OCI-LY7 (cell line): ENCODE measurements around the gene SCLY. TPM values are rescaled to one million over a fixed set of nuclear protein-coding genes. Genes with fewer than 3 reads are reported as not detected.

ENCODE experiments used
- BruUV-seq: library from RNA; stranded (reverse); fragments of 400-500 nt; replicated peaks from 2 replicates; lab custom pipeline; 2021; lab: Mats Ljungman, UMichigan
- CTCF ChIA-PET: fragments of 300-600 bp; sonication (Branson Sonifier 250); formaldehyde crosslinking; loops from one replicate; lab custom pipeline; 2022; ENCODE audit warnings: antibody characterized with exemption; ENCODE audit not compliant: unreplicated experiment; lab: Charles Lee
- POLR2A ChIA-PET: fragments of 300-600 bp; sonication (Branson Sonifier 250); formaldehyde crosslinking; loops from one replicate; lab custom pipeline; 2022; ENCODE audit warnings: antibody characterized with exemption; lab: Charles Lee
- DNase-seq: peaks from one replicate; pipeline ENCODE4 v3.0.0-alpha.2; 2015; ENCODE audit warnings: low spot score
- H2AFZ ChIP-seq: fragments of 200-600 bp; sonication (generic), shearing (Covaris generic); 2 replicates; pipeline ENCODE4 v1.6.1; 2014; ENCODE audit warnings: mild to moderate bottlenecking, antibody characterized with exemption, low read length, moderate library complexity
- H3K27ac ChIP-seq: fragments of 200-600 bp; sonication (generic); 2 replicates; pipeline ENCODE4 v1.5.1; 2014; ENCODE audit warnings: mixed run types, low read depth, mild to moderate bottlenecking, moderate library complexity, low read length, inconsistent platforms; ENCODE audit not compliant: poor library complexity, severe bottlenecking
- H3K36me3 ChIP-seq: fragments of 200-600 bp; sonication (generic); 2 replicates; pipeline ENCODE4 v1.6.1; 2014; ENCODE audit warnings: mild to moderate bottlenecking, antibody characterized with exemption, low read length, moderate library complexity, mixed read lengths; ENCODE audit not compliant: insufficient read depth
- H3K4me1 ChIP-seq: fragments of 200-600 bp; sonication (generic); 2 replicates; pipeline ENCODE4 v1.5.1; 2014; ENCODE audit warnings: mild to moderate bottlenecking, low read length; ENCODE audit not compliant: insufficient read depth, poor library complexity, severe bottlenecking
- H3K4me2 ChIP-seq: fragments of 200-600 bp; sonication (generic); 2 replicates; pipeline ENCODE4 v1.6.1; 2014; ENCODE audit warnings: mild to moderate bottlenecking, low read length
- H3K4me3 ChIP-seq: fragments of 200-600 bp; sonication (generic); 2 replicates; pipeline ENCODE4 v1.5.1; 2014; ENCODE audit warnings: mild to moderate bottlenecking, low read depth, low read length; ENCODE audit not compliant: poor library complexity, severe bottlenecking
- H3K79me2 ChIP-seq: fragments of 200-600 bp; sonication (generic); 2 replicates; pipeline ENCODE4 v1.6.1; 2016; ENCODE audit warnings: low read depth, mild to moderate bottlenecking, low read length, moderate library complexity, mixed read lengths; ENCODE audit not compliant: insufficient read depth
- H3K9me2 ChIP-seq: fragments of 200-600 bp; sonication (generic); 2 replicates; pipeline ENCODE4 v1.6.1; 2016; ENCODE audit warnings: mild to moderate bottlenecking, low read length, mixed read lengths; ENCODE audit not compliant: insufficient read depth
- H3K9me3 ChIP-seq: fragments of 200-600 bp; sonication (generic); 2 replicates; pipeline ENCODE4 v1.6.1; 2014; ENCODE audit warnings: mild to moderate bottlenecking, mixed run types, low read length, mixed read lengths
- H4K20me1 ChIP-seq: fragments of 200-600 bp; sonication (generic); 2 replicates; pipeline ENCODE4 v1.6.1; 2014; ENCODE audit warnings: mild to moderate bottlenecking, antibody characterized with exemption, low read length, moderate library complexity, mixed read lengths; ENCODE audit not compliant: insufficient read depth
- CTCF ChIP-seq: fragments of 200-600 bp; sonication (generic); conservative IDR thresholded peaks from 2 replicates; pipeline ENCODE4 v1.5.1; 2014; ENCODE audit warnings: mild to moderate bottlenecking, antibody characterized with exemption, low read length, moderate library complexity, mixed read lengths
- EZH2phosphoT487 ChIP-seq: fragments of 200-600 bp; sonication (generic); IDR thresholded peaks from 2 replicates; pipeline ENCODE4 v1.6.1; 2018; ENCODE audit warnings: low read depth, borderline replicate concordance, mild to moderate bottlenecking, mixed run types, antibody characterized with exemption, low read length, moderate library complexity, mixed read lengths
- intact Hi-C: fragments of 100-400 bp; cut with micrococcal nuclease; formaldehyde crosslinking; loops from one replicate; pipeline ENCODE4 v1.10.0; 2022; ENCODE audit not compliant: unreplicated experiment
- total RNA-seq, 2 experiments: library from RNA; depleted of rRNA in 1 of 2; stranded (reverse); fragments of >200 nt in 1 of 2; shearing (Covaris generic) in 1 of 2; gene quantifications; 2 replicates each; pipeline ENCODE4 v1.2.3, GENCODE V29; 2014 to 2022

Gene SCLY
- total RNA-seq, 2 experiments from 2014 or later, result 29.9 to 41.7 TPM

DNA sequence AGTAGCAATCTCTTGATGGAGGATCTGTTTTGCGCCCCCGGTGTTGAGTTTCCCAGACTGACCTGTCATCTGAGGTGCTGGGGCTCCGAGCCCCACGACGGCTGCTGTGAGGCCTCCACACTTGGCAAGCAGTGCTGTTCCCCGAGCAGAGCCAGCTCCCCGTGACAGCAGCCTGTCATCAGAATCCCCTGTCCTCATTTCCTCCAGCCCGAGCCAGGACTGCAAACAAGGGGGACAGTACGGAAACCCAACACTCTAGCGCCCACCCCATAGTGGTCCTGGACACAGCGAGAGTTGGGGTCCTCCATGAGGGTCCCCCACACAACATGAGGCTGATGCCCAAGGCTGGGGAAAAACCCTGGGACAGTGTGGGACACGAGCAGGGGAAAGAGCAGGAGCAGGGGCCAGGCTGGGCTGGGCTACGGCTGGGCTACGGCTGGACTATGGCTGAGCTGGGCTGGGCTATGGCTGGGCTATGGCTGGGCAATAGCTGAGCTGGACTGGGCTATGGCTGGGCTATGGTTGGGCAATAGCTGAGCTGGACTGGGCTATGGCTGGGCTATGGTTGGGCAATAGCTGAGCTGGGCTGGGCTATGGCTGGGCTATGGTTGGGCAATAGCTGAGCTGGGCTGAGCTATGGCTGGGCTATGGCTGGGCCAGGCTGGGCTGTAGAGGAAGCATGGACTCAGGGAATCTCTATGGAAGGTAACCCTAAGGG, 76.2 kb downstream of the SCLY start:
- H3K27ac ChIP-seq, result no peak overlapping the region
- intact Hi-C loops, result no loop called here
- TF ChIP-seq EZH2phosphoT487, result no peak
- no peak for TF ChIP-seq CTCF
- CTCF ChIA-PET, result no interaction called here
- H3K4me1 ChIP-seq, result peaks cover 16% of the 10 kb centered on the region
- POLR2A ChIA-PET, result no interaction called here
- no peak overlapping the region for H3K4me2 ChIP-seq
- BruUV-seq, result no TSS peak
- DNase-seq, result no peak
- no peaks in the 10 kb centered on the region for H3K36me3 ChIP-seq
- no peaks in the 10 kb centered on the region for H3K79me2 ChIP-seq
- H3K9me2 ChIP-seq, result no peaks in the 10 kb centered on the region
- no peaks in the 10 kb centered on the region for H3K9me3 ChIP-seq
- H2AFZ ChIP-seq, result no peak overlapping the region
- H4K20me1 ChIP-seq, result no peaks in the 10 kb centered on the region
- H3K4me3 ChIP-seq, result no peak overlapping the region

- TF ChIP-seq CTCF, result no peak
- no peak for TF ChIP-seq EZH2phosphoT487
- POLR2A ChIA-PET, result interaction anchor here (0.9 kb wide), 1 partner anchor 29 kb away, joined by 3 read pairs; no protein-coding TSS in a partner anchor
- intact Hi-C loops, result no loop called here
- peaks cover 16% of the 10 kb centered on the region for H3K4me1 ChIP-seq
- H3K79me2 ChIP-seq, result no peaks in the 10 kb centered on the region
- BruUV-seq, result no TSS peak
- no peak overlapping the region for H3K4me3 ChIP-seq
- H3K9me3 ChIP-seq, result no peaks in the 10 kb centered on the region
- CTCF ChIA-PET, result interaction anchor here (0.6 kb wide), 1 partner anchor 355 kb away, joined by 6 read pairs; no protein-coding TSS in a partner anchor
- no peaks in the 10 kb centered on the region for H3K9me2 ChIP-seq
- DNase-seq, result no peak
- no peak overlapping the region for H3K4me2 ChIP-seq
- H3K36me3 ChIP-seq, result no peaks in the 10 kb centered on the region
- H4K20me1 ChIP-seq, result no peaks in the 10 kb centered on the region
- no peak overlapping the region for H2AFZ ChIP-seq
- H3K27ac ChIP-seq, result no peak overlapping the region
Measured at GRCh38 chr2:238137885-238138284, 77.1 kb downstream of the SCLY start.
